GM18951 (cell line): ENCODE measurements around the gene IFITM1.
"Not testable (repeated sequence)": the region's sequence is repeated elsewhere in the genome, so short reads cannot be mapped to it uniquely, and the experiment has no call there.

Experiments used
- POLR2A ChIP-seq: IDR thresholded peaks from 4 replicates; pipeline ENCODE4 v1.6.1; 2011; ENCODE audit warnings: mild to moderate bottlenecking; ENCODE audit not compliant: insufficient read length, insufficient read depth; ENCODE audit errors: extremely low read depth
- in situ Hi-C: fragments of 300-500 bp; cut with MboI; formaldehyde crosslinking; loops from one replicate; pipeline ENCODE4 v1.12.0; 2022; ENCODE audit warnings: low sequenced_read_pairs, mixed read lengths, inconsistent platforms; ENCODE audit not compliant: unreplicated experiment

IFITM1 gene

DNA sequence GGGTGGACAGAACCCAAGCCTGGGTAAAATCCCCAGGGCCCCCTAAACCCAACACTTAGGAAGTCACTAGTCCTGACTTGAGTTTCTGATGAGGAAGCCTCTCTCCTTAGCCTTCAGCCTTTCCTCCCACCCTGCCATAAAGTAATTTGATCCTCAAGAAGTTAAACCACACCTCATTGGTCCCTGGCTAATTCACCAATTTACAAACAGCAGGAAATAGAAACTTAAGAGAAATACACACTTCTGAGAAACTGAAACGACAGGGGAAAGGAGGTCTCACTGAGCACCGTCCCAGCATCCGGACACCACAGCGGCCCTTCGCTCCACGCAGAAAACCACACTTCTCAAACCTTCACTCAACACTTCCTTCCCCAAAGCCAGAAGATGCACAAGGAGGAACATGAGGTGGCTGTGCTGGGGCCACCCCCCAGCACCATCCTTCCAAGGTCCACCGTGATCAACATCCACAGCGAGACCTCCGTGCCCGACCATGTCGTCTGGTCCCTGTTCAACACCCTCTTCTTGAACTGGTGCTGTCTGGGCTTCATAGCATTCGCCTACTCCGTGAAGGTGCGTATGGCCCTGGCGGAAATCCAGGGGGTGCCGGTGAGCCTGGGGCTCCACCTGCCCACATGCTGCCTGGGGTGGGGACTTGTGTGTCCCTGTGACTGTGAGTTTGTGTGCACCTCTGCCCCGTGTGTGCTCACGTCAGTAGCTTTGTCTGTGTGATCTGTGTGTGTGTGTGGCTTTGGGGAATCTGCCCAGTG lies at the start of gene IFITM1:
IFITM1 (plus strand) TSS at position 254 of the 767 bp plus-strand sequence; CDS start at position 385, 131 bp downstream.
- in situ Hi-C loops, result no loop called here
- TF ChIP-seq POLR2A, result peak; percentile 93

DNA sequence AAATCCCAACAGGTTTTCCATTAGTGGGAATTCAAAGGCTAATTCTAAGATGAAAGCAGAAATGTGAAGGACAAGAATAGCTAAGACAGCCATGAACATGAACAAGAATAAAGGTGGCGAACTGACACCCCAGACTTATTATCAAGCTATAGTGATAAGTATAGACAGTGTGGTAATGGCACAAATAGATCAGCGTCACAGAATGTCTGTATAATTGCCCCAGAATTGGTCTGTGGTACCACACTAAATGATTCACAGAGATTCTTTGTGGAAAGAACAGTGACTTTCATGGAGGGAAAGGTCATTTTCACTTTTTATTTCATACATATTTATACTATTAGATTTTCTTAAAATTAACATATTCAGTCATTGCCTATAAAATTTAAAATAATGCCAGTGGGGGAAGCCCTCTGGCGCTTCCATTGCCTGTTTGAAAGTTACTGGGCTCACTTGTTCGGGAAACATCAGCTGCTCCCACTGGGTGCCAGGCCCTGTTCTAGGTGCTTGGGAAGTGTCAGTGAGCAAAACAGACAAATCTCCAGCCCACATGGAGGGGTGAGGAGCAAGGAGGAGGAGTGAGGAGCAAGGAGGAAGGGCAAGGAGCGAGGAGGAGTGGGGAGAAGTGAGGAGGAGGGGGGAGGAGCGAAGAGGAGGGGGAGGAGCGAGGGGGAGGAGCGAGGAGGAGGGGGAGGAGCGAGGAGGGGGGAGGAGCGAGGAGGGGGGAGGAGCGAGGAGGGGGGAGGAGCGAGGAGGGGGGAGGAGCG lies 47.0 kb upstream of the IFITM1 start:
- in situ Hi-C loops, result no loop called here
- no peak for TF ChIP-seq POLR2A

DNA sequence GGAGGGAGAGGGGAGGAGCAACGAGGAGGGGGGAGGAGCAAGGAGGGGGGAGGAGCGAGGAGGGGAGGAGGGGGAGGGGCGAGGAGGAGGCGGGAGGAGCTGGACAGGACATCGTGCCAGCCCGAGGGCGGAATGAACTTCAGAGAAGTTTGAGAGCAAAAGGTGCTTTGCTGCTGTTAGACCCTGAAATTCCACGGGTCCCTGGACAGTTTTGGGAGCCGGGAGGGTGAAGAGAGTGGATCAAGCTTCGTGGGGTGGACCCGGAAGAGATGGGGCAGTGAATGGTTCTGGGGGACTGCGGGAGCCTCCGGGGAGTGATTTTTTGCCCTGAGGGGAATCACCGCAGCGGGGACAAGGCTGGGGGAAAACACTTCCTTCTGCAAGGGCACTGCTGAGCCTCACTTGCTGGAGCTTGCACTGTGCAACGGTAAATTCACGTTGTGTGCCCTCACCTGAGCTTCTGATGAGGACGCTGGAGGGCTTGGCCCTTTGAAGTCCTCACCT lies 46.3 kb upstream of the IFITM1 start:
- peak; percentile 60 for TF ChIP-seq POLR2A
- in situ Hi-C loops, result no loop called here

DNA sequence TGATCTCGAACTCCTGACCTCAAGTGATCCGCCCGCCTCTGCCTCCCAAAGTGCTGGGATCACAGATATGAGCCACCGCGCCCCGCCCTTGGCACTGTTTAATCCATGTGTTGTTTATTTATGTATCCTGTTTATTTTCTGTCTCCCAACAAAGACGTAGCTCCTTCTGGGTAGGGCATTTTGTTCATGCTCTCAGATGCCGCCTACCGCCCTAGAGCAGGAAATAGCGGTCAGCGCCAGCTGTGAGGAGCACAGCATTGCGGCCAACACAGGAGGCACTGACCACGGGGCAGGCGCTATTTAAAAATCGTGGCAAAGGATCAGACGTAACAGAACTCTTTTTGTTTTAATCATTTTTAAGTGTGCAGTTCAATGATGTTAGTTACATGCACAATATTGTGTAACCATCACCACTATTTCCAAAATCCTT lies 45.1 kb upstream of the IFITM1 start:
- in situ Hi-C loops, result not testable (repeated sequence)
- peak; percentile 22 for TF ChIP-seq POLR2A

DNA sequence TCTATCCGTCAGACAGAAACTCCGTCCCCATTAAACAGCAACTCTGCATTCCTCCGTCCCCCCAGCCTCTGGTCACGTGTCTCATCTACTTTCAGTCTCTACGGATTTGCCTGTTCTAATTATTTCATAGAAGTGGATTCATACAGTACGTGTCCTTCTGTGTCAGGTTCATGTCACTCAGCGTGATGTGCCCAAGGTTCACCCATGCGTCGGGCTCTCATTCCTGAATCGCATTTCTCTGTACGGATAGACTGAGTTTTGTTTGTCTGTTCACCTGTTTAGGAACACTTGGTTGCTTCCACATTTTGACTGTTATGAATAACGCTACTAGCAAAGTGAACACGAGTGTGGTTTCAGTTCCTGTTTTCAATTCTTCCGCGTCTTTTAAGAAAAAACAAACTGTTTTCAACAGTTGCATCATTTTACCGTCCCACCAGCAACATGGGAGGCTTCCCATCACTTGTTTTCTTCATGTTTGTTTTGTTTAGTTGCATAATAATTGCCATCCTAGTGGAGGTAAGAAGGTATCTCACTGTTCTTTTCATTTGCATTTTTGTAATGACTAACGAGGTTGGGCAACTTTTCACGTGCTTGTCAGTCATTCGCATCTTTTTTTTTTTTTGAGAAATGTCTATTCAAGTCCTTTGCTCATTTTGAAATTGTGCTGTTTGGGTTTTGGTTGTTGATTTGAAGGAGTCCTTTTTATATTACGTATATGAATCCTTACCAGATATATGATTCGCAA lies 44.5 kb upstream of the IFITM1 start:
- TF ChIP-seq POLR2A, result peak; percentile 12
- in situ Hi-C loops, result no loop called here

DNA sequence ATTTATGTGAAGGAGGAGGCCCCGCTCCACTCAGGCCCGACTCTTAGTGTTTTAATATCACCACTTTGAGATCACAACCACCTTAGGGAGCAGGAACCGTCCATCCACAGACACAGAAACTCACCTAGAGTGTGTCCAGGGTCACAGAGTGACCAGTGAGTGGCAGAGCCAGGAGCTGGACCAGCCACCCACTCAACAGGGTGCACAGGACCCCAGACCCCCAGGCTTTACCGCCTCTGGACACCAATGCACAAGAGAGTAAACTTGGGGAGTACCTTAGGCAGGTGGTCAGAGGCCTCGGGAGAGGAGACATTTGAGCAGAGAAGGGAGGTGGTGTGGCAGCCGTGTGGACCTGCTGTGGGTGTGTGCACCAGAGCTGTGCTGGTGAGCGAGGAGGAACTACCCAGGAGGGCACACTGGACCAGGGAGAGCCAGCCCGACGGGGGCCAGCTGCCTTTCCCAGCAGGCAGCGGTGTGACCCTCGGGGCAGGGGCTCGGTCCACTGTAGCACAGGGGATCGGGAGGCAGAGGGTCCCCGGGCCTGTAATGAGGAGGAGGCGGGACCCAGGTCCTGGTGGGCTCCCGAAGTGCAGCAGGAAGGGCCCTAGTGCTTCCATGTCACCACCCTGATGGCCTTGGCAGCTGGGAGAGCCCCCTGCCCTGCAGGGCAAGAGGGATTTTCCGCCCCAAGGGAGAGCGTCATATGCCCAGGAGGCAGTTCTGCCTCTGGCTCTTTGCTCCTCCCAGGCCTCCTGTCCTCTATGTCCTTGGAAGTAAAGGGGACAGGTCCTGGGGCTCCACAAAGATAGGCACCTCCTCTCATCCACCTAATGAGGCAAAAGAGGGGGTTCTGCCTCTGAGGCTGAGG lies 43.2 kb upstream of the IFITM1 start:
- in situ Hi-C loops, result no loop called here
- no peak for TF ChIP-seq POLR2A

DNA sequence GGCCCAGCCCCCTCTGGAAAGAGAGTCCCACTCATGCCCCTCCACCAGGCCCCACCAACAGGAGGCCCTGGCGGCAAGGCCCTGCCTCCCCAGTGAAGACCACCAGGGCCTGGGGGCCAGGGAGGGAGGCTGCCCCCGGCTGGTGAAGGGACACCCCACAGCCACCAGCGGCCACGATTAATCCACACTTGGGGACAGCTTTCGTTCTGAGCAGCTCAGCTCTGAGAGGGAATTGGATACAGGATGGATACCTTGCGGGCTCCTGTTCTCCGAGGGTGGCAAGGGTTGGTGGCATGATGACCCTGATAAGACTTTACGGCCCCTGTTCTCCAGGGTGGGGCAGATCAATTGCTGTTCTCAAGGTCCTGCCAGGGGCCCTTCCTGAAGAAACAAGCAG lies 42.5 kb upstream of the IFITM1 start:
- no peak for TF ChIP-seq POLR2A
- in situ Hi-C loops, result no loop called here

DNA sequence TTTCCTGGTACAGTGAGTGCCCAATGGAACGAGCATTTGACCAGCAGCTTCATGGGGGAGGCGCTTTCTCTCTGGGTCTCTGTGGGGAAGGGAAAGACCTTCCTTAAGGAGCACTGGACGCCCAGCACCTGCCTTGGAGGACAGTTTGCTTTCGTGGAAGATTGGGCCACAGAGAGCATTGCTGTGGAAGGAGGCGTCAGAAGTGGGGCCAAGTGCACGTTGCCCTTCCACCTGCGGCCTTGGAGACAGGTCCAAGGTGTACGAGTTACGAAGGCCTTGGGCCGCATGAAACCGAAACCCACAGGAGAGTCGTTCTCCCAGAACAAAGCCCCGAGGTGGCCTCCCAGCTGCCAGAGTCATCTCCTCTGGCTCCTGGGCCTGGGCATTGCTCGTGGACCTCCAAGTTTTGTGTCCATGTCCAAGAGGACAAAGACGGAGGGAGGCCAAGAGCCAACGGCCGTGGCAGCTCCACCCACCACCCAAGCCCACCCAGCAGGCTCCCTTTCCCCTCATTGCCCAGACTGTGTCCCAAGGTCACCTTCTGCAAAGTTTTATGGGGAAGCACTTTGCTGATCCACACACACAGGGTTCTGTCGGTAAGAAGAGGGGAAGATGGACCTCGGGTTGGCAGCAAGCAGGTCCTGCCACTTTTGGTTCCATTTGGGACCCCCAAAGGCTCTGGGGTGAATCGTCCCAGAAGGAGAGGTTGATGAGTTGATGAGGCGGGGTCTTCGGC lies 41.5 kb upstream of the IFITM1 start:
- in situ Hi-C loops, result no loop called here

DNA sequence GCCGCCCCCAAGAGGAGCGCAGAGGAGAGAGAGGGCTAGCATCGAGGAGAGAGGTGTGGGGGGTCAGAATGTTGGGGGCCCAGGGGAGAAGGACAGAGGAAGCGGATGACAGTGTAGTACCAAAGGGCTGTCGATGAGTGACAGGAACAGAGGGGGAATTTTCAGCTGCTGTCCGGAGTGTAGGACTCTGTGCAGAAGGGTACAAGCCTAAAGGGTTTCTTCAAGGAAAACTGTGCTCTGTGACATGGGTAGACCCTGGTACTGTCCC lies 41.0 kb upstream of the IFITM1 start:
- in situ Hi-C loops, result no loop called here
- TF ChIP-seq POLR2A, result no peak

More for the DNA sequence above, 41.5 kb upstream of the IFITM1 start:
- TF ChIP-seq POLR2A, result no peak

DNA sequence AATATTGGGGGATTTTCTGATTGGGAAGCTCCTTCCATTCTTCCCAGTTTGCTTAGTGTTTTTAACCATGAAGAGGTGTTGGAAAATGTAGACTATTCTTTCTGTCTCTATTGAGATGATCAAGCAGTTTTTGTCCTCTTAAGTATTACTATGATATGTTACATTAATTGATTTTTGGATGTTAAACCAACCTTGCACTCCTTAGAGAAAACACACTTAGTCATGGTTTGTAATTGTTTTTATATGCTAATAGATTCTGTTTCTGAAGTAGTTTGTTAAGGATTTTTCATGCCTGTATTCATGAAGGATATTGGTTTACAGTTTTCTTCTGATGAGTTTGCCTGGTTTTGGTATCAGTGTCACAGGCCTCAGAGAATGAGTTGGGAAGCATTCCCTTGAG lies 37.6 kb upstream of the IFITM1 start:
- TF ChIP-seq POLR2A, result no peak
- in situ Hi-C loops, result no loop called here

DNA sequence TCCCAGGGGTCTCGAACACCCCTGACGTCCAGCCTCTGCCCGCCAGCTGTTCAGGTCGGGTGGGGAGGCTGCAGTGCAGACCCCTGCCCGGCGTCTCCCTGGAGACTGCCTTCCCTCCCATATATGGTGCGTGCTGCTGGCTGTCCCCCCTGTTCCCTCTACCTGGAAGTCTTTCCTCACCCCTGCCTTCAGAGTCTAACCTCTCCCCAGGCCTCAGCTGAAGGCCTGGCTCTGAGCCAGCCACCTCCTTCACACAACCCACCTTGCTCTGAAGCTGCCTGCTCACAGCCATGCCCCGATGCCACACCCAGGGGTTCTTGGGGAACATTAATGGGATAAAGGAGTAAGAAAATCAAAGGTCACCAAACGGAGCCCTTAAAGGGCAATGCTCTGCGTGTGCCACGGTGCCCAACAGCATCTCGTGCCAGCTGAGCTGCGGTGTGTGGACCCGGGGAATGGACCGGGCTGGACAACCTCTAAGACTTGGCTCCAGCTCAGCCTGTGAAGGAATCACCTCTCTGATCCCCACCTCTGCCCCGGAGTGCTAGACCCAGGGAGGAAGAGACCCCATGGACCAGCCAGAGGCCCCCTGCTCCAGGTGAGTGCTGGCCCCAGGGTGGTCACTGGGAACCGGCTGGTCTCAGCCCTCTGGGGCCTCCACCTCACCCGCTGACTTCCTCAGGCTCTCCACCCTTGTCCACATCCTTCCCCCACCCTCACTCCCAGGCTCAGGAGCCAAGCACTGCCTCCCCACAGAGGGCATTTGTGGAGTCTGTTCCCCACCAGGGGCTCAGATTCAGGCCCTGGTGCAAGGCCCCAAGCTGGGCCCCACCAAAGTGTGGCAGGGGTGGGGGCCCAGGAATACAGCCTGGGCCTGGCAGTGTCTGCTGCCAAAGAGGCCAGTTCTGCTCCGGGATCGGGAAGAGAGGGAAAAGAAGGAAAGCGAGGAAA lies 35.6 kb upstream of the IFITM1 start, which contains the start of gene NLRP6:
NLRP6 (plus strand) TSS at position 407 of the 951 bp plus-strand sequence; CDS start at position 570, 163 bp downstream.
- in situ Hi-C loops, result no loop called here

More for the DNA sequence above, 35.6 kb upstream of the IFITM1 start, which contains the start of gene NLRP6:
- no peak for TF ChIP-seq POLR2A
